Activated CD4-positive, alpha-beta T cell treated with anti-CD3 and anti-CD28 coated beads, Interleukin-10, Interleukin-2, amounts not matched to agents 100 ng/mL and 50 ng/mL, durations not matched to agents 16 hours and 8 hours (primary cell): ENCODE measurements around the gene MTA1.

Experiments
- DNase-seq: peaks from one replicate; pipeline ENCODE4 v3.0.0-alpha.2; 2020

MTA1 gene

GRCh38 chr14:105501504-105502291, 82.1 kb downstream of the MTA1 start:
- no peak for DNase-seq

DNA sequence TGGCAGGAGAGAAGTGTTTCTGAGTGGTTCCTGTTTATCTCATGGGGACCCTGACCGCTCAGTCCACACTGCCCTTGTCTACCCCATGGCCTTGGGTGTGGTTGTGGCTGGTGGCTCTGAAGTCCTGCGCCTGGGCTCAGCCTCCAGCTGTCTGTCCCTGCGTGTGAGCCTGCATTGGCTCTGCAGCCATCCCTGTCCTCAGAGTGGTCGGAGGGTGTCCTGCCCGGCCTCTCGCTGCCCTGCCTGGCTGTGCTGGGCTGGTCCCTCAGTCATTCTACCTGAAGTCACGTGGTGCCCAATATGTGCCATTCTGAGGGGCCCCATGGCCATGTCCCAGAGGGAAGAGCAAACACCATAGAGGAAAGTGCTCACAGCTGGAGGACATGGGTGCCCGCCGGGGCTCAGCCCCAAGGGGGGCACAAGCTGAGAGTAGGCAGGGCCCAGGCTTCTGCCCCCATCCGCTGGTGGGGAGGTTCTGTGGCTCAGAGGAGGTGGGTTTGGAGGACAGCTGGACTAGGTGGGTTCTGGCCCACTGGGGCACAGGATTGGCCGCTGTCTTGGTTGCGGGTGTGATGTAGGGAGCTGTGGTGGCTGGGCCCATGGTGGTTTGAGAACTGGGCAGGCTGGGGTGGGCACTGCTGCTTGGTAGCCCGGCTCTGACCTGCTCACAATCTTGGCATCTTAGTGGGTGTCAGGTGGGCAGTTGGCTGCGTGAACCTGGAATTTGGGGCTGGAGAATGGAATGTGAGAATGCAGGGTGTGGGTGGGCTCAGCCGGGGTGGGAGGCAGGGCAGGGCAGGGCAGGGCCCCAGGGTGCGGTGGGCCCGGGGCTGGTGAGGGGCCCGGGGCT, 83.0 kb downstream of the MTA1 start:
- DNase-seq: no peak

- DNase-seq: no peak
Measured at GRCh38 chr14:105503296-105503640, 83.6 kb downstream of the MTA1 start.

GRCh38 chr14:105503935-105504692, 84.5 kb downstream of the MTA1 start:
- no peak for DNase-seq

DNA sequence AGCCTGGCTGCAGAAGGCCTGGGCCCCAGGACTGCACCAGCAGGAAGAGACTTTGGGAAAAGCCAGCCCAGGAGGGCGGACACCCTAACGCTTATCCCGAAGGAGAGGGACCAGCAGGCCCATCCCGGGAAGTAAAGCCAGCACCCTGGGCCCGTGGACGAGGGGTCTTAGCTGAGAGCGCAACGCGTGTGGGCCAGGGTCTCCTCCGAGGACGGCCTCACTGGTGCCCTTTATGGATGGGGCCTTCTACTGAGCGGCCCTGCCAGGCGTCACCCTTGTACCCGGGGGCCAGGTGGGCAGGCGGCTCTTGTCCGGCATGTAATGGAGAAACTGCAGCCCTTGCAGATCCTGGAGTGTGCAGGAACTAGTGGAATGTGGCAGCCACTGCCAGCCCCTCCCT, 85.5 kb downstream of the MTA1 start:
- no peak for DNase-seq

DNA sequence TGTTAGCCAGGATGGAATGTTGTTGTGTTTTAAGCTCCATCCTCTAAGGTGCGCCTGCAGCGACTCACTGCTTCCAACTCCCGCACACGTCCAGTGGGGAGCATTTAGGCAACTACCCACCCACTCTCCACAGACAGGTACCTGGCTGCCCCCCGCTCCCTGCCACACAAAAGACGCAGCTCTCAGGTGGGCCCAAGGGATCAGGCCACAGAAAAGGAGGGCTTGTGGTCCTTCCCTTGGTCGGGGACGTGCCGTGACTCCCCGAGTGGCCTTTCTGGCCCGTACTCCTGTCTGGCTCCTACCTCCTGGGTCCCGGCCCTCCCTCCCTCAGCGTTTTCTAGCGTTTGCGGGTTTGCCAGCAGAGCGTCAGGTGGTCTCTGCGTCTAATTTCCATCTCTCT, 87.6 kb downstream of the MTA1 start:
- no peak for DNase-seq

- DNase-seq: no peak
Measured at GRCh38 chr14:105508069-105508468, 88.4 kb downstream of the MTA1 start.

- DNase-seq: no peak
Measured at GRCh38 chr14:105508601-105509000, 89.0 kb downstream of the MTA1 start.

GRCh38 chr14:105517096-105517495, 97.5 kb downstream of the MTA1 start:
- DNase-seq: no peak

DNA sequence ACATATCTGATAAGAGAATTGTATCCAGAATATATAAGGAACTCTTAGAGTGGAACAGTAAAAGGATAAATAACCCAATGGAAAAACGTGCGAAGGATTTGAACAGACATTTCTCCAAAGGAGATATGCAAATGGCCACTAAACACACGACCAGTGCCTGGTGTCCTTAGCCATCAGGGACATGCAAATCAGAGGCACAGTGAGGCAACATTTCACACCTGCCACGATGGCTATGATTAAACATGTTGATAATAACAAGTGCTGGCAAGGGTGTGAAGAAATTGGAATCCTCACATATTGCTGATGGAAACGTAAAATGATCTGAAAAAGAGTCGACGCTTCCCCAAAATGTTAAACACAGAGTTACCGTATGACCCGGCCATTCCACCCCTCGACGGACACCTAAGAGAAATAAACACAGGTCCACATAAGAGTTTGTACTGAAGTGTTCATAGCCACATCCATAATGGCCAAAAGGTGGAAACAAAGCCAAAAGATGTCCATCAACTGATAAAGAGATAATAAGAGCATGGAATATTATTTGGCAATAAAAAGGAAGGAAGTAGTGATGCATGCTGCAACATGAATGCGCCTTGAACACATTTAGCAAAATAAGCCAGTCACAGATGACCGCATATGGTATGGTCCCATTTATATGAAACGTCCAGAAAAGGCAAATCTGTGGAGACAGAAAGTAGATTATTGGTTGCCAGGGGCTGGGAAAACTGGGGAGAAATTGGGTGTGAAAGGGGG, 100.5 kb downstream of the MTA1 start:
- DNase-seq: no peak
